IMR-90 (cell line): ENCODE data around the gene KCNG4. TPM values are rescaled to one million over a fixed set of nuclear protein-coding genes. Genes with fewer than 3 reads are reported as not detected.

ENCODE experiments used
- microRNA-seq, 2 experiments: library from miRNA; stranded (forward) in 1 of 2; unstranded in 1 of 2; fragments of 10-50 nt in 1 of 2; fragments of <30 nt in 1 of 2; gene quantifications in 1 of 2; microRNA quantifications in 1 of 2; one replicate each; pipeline versions ENCODE3 to v1.1.0; 2013 to 2020; ENCODE audit not compliant: insufficient read depth in 1 of 2, insufficient read length in 1 of 2, unreplicated experiment in 1 of 2
- polyA plus RNA-seq, 3 experiments: library from polyadenylated mRNA; depleted of rRNA; stranded (reverse); fragments of >200 nt; gene quantifications; 2 replicates each; pipeline ENCODE4 v1.2.3, GENCODE V29; 2012; ENCODE audit warnings: low replicate concordance in 1 of 3
- small RNA-seq, 5 experiments: library from RNA; depleted of rRNA; stranded (forward); fragments of <200 nt; gene quantifications; one replicate each; pipeline ENCODE3, GENCODE V24; 2012
- total RNA-seq: library from RNA; depleted of rRNA; stranded (reverse); fragments of >200 nt; gene quantifications from 2 replicates; pipeline ENCODE4 v1.2.3, GENCODE V29; 2012; rRNA removed

The KCNG4 gene
- total and polyA plus RNA-seq, 2 of the 4 experiments (the other 2 are of a cell fraction), result not detected

Small RNAs within 50 kb of the gene (microRNA-seq; reads per million reads assigned to microRNA genes)
- gene RNA5SP433 (ENCODE audit: insufficient read depth, insufficient read length), result not detected

Small RNAs within 50 kb of the gene (small RNA-seq; reads per million reads assigned to genes)
- 0 to 0.17 (median 0) reads per million in 5 experiments for gene RNA5SP433

Other genes with a start within 250 kb of the KCNG4 start
- not detected in 2 replicates for gene SLC38A8, start 197.2 kb downstream of the KCNG4 start, total RNA-seq
- not detected in 2 replicates for gene SLC38A8, start 197.2 kb downstream of the KCNG4 start, polyA plus RNA-seq (2012; rRNA removed)
- gene MBTPS1, start 123.1 kb downstream of the KCNG4 start, total RNA-seq, result 70.3 and 70.4 TPM in 2 replicates
- 45.9 and 59.0 TPM in 2 replicates for gene MBTPS1, start 123.1 kb downstream of the KCNG4 start, polyA plus RNA-seq (2012; rRNA removed)
- 18.3 and 25.6 TPM in 2 replicates for gene HSDL1, start 94.8 kb downstream of the KCNG4 start, total RNA-seq
- 9.4 and 11.6 TPM in 2 replicates for gene HSDL1, start 94.8 kb downstream of the KCNG4 start, polyA plus RNA-seq (2012; rRNA removed)
- not detected in 2 replicates for gene DNAAF1, start 94.7 kb downstream of the KCNG4 start, total RNA-seq
- 0.05 TPM in 1 of 2 replicates, not detected in the other for gene DNAAF1, start 94.7 kb downstream of the KCNG4 start, polyA plus RNA-seq (2012; rRNA removed)
- 6.1 and 7.3 TPM in 2 replicates for gene TAF1C, start 53.0 kb downstream of the KCNG4 start, total RNA-seq
- gene TAF1C, start 53.0 kb downstream of the KCNG4 start, polyA plus RNA-seq (2012; rRNA removed), result 35.5 and 41.6 TPM in 2 replicates
- not detected in 2 replicates for gene ADAD2, start 48.9 kb downstream of the KCNG4 start, total RNA-seq
- not detected in 2 replicates for gene ADAD2, start 48.9 kb downstream of the KCNG4 start, polyA plus RNA-seq (2012; rRNA removed)
- 4.7 and 5.0 TPM in 2 replicates for gene WFDC1, start 54.9 kb upstream of the KCNG4 start, total RNA-seq
- gene WFDC1, start 54.9 kb upstream of the KCNG4 start, polyA plus RNA-seq (2012; rRNA removed), result 6.8 and 7.0 TPM in 2 replicates
- gene ATP2C2, start 128.5 kb upstream of the KCNG4 start, total RNA-seq, result not detected in 2 replicates
- gene ATP2C2, start 128.5 kb upstream of the KCNG4 start, polyA plus RNA-seq (2012; rRNA removed), result not detected in 2 replicates